HG03558 (cell line): ENCODE measurements around the gene BCL2L2.
"Not testable (repeated sequence)": the region's sequence is repeated elsewhere in the genome, so short reads cannot be mapped to it uniquely, and the experiment has no call there.

Experiments used
- ATAC-seq: cut with Tn5 transposase; IDR thresholded peaks from one replicate; pipeline ENCODE4 v1.9.1; 2021; ENCODE audit warnings: moderate number of reproducible peaks; ENCODE audit not compliant: unreplicated experiment; ENCODE audit errors: extremely low read depth

Gene BCL2L2

DNA sequence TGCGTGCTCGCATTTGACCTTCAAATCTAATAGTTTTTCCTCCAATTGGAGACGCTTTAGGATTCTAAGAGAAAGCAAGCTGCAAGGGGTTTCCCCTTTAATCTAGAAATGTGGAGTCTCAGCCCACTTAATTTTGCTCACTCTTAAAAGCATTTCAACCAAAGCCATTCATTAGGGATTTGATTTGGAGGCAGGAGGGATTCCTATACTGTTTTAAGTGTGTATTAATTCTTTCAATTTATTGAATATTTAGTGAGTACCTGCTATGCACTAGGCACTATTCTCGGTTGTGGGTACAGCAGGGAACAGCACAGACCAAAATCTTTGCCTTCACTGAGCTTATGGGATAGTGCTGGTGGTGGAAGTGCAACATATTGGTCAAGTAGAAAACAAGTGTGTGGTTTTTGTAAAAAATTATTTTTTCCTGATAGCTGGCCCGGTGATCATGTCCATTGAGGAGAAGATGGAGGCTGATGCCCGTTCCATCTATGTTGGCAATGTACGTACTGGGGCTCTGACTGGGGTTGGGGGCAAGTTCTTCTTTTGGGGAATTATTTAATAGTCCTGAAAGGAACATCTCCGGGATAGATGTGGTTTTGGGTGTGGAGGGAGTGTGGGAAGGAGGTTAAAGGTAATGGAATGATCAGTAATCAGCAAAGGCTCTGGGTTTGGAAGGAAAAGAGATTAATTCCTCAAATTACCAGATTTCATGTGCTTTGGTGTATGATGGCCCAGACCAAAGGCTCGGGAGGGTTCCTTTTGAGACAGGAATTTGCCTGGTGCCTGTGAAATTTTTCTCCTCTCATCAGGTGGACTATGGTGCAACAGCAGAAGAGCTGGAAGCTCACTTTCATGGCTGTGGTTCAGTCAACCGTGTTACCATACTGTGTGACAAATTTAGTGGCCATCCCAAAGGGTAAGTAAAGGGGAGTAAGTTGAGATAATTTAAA lies 16.2 kb downstream of the BCL2L2 start:
- ATAC-seq, result no peak

DNA sequence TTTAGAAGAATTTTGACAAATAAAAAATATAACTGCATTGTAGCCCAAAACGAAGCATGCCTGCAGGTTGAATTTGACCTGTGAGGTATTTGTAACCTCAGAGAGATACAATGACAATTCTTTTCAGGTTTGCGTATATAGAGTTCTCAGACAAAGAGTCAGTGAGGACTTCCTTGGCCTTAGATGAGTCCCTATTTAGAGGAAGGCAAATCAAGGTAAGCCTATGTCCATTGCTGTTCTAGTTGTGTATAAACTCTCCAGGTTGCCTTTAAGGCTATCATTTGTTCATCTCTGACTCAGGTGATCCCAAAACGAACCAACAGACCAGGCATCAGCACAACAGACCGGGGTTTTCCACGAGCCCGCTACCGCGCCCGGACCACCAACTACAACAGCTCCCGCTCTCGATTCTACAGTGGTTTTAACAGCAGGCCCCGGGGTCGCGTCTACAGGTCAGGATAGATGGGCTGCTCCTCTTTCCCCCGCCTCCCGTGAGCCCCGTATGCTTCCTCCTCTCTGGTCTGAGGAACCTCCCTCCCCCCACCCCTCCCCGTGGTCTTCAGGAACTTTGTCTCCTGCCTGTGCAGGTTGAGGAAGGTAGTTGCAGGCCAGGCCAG lies 17.3 kb downstream of the BCL2L2 start:
- no peak for ATAC-seq

DNA sequence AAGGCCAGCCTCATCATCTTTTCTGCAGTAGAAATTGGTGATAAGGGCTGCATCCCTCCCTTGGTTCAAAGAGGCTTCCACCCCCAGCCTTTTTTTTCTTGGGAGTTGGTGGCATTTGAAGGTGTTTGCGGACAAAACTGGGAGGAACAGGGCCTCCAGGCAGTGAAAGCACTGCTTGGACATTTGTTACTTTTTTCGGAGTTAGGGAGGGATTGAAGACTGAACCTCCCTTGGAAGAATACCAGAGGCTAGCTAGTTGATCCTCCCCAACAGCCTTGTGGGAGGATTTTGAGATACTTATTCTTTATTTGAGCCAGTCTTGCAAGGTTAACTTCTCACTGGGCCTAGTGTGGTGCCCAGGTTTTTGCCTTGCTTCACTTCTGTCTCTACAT lies 17.8 kb downstream of the BCL2L2 start:
- no peak for ATAC-seq

DNA sequence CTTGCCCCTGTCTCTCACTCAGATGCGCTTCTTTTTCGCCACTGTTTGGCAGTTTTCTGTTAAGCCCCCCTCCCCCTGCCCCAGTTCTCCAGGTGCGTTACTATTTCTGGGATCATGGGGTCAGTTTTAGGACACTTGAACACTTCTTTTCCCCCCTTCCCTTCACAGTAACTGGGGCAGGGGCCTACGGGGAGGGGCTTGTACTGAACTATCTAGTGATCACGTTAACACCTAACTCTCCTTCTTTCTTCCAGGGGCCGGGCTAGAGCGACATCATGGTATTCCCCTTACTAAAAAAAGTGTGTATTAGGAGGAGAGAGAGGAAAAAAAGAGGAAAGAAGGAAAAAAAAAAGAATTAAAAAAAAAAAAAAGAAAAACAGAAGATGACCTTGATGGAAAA lies 18.4 kb downstream of the BCL2L2 start:
- ATAC-seq, result no peak

DNA sequence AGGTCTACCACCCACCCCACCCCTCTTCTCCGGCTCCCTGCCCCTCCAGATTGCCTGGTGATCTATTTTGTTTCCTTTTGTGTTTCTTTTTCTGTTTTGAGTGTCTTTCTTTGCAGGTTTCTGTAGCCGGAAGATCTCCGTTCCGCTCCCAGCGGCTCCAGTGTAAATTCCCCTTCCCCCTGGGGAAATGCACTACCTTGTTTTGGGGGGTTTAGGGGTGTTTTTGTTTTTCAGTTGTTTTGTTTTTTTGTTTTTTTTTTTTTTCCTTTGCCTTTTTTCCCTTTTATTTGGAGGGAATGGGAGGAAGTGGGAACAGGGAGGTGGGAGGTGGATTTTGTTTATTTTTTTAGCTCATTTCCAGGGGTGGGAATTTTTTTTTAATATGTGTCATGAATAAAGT lies 19.1 kb downstream of the BCL2L2 start:
- ATAC-seq, result not testable (repeated sequence)

DNA sequence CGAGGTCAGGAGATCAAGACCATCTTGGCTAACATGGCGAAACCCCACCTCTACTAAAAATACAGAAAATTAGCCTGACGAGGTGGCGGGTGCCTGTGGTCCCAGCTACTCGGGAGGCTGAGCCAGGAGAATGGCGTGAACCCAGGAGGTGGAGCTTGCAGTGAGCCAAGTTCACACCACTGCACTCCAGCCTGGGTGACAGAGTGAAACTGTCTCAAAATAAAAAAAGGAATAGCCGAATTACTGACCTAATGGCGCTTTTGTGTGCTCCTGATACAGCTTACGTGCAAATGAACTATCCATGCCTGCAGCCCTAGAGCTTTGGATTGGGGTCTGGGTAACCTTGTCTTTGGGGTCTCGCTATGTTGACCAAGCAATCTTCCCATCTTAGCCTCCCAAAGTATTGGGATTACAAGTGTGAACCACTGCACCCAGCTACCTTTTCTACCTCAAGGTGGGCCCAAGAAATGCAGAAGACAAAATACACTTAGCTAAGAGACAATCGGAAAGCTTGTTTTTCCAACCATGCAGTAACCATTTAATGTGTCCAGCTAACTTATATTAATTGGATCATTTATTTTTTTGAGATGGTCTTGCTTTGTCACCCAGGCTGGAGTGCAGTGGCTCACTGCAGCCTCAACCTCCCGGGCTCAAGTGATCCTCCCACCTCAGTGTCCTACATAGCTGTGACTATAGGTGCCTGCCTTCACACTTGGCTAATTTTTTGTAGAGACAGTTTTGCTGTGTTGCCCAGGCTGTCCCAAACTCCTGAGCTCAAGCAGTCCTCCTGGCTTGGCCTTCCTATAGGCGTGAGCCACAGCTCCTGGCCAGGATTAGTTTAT lies 20.1 kb downstream of the BCL2L2 start:
- no peak for ATAC-seq

DNA sequence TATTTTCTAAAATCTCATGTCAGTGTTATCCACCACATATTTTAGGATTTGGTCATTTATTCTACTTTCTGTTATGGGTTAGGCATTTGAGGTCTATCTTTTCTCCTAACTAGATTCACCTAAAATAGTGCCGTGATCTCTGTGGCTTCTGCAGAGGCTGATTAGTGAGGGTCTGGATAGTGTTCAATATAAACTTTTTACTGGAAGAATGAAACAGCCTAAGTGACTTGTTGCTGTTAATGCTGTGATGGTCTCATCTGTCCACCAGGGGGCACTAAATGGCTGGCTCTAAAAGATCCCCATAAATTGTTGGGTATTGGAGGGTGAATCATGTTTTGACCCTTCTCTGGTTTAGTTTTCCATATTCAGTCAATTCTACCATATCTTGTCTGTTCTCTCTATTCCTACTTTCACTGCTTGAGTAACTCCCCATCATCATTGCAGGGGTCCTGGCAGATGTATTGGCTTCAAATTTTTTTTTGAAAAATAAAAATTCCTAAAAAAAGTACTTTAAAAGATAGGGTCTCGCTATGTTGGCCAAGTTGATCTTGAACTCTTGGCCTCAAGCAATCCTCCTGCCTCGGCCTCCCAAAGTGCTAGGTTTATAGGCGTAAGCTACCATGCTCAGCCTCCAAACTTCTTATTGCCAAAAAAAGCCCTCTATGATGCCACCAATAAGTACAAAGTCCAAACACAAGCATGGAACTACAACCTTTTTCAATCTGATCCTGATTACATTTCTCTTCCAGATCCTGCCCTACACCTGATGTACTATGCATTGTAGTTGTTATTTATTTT lies 21.5 kb downstream of the BCL2L2 start:
- no peak for ATAC-seq

DNA sequence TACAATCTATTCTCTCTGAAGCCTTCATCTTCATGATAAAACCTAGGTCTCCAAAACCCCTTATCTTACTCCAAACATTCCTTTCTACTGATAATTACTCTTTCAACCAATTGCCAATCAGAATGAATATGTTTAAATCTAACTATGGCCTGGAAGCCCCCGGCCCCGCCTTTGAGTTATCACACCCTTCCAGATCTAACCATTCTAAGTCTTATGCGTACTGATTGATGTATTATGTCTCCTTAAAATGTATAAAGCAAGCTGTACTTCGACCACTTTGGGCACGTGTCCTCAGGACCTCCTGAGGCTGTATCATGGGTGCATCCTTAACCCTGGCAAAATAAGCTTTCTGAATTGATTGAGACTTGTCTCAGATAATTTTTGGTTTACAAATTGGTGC lies 29.0 kb downstream of the BCL2L2 start:
- no peak for ATAC-seq

DNA sequence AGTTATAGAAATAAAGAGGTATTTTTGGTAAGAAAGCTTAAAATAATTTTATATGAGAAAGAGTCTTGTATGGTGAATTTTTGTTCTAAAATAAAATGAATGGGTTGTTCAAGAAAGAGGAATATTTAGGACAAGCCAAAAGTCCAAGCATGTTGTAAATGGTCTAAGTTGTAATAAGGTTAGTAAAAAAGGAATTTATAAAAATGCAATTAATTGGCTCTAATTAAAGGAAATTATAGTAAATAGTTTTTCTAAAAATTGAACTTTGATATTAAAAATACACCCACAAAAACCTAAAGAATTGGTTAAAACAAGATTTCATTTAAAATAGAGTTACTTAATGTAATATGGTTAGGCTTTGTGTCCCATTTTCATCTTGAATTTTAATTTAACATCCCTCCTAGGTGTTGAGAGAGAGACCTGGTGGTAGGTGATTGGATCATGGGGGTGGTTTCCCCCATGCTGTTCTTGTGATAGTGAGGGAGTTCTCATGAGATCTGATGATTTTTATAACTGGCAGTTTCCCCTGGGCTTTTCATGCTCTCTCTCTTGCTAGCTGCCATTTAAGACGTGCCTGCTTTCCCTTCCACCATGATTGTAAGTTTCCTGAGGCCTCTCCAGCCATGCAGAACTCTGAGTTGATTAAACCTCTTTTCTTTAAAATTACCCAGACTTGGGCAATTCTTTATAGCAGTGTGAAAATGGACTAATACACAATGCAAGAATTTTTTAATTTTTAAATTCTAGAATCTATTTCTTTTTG lies 33.1 kb downstream of the BCL2L2 start:
- ATAC-seq, result no peak

DNA sequence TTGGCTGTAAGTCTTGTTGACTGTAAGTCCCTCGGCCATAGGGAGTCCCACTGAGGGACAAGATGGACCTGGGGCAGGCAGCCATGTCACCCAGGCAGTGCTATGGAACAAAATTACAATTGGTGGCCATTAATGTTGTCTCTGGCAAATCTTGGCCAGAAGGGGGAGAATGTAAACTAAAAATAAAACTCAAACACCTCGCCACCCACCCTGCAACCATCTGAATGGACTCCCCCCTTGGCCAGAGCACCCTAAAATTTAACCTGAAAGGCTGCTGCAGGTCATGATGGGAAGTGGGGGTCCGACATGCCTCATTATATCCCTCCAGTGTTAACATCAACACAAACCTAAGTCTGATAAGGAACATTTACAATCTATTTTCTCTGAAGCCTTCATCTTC lies 37.8 kb downstream of the BCL2L2 start:
- ATAC-seq, result no peak

DNA sequence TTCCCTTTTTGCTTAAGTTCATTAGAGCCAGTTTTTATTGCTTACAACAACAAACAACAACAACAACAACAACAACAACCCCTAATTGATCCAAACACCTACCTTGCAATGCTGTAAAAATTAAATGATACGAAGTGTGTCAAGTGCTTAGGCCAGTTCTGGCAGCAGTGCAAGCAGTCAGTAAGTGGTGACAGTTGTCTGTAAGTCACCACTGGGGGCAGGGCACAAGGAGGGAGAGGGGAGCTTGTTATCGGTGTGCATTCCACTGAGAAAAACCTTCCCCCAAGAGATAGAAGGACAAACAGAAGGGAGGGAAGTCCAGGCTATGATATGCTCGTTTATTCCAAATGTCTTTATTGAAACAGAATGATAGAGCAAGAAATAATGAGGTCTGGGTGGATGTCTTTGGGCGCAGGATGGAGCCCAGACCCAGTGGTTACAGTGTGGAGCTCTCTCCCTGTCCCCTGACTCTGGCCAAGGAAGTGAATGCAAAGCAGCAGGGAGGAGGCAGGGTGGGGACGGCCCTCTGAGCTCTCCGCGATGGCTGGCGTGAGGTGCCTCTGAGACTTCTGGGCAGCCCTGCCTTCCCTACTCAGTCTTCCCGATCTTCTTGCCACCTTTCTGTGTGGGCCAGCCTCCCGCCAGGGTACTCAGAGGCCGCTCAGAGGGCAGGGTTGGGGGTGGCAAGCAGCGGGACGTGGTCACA lies 39.5 kb downstream of the BCL2L2 start:
- no peak for ATAC-seq

DNA sequence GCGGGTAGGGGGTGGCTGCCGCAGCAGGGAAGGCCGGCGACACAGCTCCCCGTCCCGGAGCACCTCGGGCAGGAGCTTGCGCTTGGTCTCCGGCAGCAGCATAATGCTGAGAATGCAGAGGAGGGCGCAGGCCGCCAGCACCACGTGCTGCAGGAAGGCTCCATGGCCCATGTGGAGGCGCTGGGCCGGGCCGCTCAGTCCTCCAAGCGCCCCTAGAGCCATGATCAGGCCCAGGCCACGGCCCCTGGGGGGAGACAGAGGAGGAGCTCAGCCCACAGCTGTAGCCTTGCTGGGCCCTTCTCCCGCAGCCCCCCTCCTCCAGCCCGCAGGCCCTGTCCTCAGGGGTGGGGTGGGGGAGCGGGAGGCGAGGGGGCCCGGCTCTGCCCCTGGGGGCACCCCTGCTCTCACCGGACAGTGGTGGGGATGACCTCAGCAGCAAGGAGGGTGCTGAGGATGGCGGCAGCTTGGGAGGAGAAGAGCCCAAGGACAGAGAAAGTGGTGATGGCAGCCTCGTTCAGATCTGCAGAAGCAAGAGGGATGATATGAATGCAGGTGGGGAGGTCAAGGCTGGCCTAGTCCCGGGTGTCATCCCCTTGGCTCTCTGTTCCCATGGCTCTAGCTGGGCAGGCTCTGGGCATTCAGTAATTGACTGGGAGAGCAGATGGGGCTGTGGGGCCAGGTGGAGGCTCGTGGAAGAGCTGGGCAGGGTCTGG lies 40.2 kb downstream of the BCL2L2 start:
- no peak for ATAC-seq

DNA sequence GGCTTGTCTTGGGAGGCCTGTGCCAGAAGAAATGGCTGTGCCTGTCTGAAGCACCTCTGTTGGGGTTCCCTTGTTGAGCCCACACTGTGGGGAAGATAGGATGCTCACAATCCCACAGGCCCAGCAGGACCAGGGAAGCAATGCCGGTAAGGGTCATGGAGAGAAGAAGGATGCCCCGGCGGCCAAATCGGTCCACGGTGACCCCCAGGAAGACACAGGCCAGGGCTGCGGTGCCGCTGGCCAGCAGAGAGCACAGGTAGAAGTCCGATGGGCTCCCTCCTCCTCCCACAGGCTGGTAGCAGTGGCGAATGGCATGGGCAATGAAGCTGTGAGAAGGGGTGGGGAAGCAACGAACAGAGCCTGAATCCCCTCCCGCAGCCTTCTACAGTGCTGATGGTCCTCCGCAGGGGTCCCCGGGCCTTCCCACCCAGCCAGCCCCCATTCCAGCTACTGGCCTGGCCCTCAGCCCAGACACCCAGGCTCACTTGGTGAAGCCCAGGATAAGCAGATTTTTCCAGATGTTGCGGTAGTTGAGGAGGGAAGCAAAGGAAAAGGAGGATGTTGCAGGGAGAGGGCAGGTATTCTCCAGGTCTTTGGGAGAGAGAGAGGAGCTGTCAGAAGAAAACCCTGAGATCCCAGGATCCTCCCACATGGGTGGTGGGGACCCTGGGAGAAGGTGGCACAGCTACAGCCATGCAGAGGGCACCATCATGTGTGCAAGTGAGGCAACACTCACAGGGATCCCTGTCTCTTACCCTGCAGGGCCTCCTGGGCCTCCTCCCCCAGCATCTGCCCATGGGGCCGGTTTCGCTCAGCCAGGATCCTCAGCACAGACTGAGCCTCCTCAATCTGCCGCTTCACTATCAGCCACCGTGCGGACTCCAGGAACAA lies 41.0 kb downstream of the BCL2L2 start:
- ATAC-seq, result no peak

DNA sequence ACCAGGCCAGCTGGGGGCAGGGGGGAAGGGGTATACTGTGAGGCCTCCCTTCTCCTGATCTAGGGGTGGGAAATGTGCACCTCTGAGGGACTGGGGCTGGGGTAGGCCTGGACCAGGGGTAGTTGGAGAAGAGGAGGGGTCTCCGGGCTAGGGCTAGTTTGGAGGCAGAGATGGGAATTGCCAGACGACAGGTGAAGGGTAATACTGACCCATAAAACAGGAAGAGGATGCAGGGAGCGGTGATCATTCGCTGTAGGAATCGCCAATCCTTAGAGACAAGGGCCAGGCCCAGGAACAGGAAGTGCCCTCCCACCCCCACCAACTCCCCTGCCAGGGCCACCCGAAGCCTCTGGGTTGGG lies 41.6 kb downstream of the BCL2L2 start:
- no peak for ATAC-seq

DNA sequence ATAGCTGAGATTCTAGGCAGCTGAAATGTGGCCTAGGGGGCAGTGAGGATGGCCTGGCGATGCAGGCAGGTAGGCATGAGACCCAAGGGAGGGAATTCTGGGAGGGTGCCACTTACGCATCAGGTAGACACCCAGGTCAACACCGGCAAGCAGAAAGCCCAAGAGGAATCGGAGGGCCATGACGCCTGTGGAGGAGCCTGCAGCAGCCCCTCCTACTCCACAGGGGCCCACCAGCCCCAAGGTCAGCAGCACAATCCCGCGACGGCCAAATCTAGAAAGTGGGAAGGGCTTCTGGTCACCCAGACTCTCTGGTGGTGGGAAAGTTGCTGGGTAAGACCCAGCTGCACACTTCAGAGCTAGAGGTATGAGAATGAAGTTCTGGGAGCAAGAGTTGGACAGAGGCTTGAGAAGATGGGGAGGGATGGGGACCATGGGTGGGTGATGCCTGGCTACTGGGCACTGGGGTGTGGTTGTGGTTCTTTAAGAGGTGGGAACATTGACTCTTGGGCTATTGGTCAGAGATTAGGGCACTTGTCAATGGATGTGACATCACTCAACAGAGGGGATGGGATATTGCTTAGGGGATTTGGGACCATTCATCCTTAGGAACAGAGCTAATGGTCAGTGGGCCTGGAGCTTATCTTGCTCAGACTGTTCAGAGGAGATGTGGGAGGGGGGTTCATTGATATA lies 42.7 kb downstream of the BCL2L2 start:
- no peak for ATAC-seq

DNA sequence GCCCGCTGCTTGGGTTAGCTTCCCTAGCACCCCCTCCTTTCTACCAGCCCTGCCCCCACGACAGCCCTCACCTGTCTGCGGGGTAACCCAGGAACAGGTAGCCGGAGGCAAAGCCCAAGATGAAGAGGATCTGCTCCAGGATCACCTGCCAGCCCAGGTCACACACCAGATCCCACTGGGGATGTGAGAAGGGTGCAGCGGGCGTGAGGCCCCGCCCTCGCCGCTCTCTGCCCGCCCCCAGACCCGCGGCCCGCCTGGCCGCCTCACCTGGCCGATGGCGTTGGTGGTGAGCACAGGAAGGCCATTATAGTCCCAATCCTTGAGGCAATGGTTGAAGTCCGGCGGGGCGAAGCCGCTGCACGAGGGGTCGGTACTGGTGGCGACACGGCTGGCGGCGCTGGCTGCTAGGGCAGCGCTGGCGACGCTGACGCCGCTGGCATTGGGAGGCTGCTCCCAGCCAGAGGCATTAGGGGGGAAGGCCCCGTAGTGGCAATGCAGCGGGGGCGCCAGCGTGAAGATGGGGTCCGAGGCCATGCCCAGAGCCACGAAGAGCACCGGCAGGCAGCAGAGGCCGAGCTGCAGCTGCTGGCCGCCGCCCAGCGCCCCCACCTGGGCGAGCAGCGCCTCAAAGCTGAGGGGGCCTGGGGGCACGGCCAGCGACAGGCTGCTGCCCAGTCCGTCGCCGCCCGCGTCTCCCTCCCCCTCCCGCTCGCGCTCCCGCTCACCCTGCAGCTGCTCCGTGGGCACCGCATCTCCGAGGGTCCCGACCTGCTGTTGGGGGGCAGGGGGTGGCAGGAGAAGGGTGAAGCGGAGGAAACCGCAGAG lies 45.3 kb downstream of the BCL2L2 start:
- ATAC-seq, result no peak
